Measurements from ENCODE around the gene MUS81. TPM values are rescaled to one million over a fixed set of nuclear protein-coding genes. Genes with fewer than 3 reads are reported as not detected.
"Not testable (repeated sequence)": the region's sequence is repeated elsewhere in the genome, so short reads cannot be mapped to it uniquely, and the experiment has no call there.

Gene MUS81
- total and polyA plus RNA-seq, 4 donors: 40.7 to 102 (median 61.9) TPM

GRCh38 chr11:65821107-65821506, 39.1 kb upstream of the MUS81 start:
- WGBS, 2 donors: 49 to 56% methylated on average over 8 of the region's 8 CpGs

GRCh38 chr11:65822776-65823528, 37.3 kb upstream of the MUS81 start:
- H3K27ac ChIP-seq (ENCODE audit: low read depth in 1 of 2, low read length in 2 of 2): no peak overlapping the region
- intact Hi-C loops (cut with DNase I): no loop called here
- no peaks in the 10 kb centered on the region for H3K36me3 ChIP-seq (ENCODE audit: control insufficient read depth in 1 of 2, insufficient read depth in 2 of 2, low read length in 1 of 2)
- no peaks in the 10 kb centered on the region for H3K9me3 ChIP-seq (ENCODE audit: control insufficient read depth, low read length)
- 78 to 79% methylated on average over 15 of the region's 15 CpGs for WGBS, 2 donors
- H3K4me3 ChIP-seq (ENCODE audit: low read length in 2 of 2): no peak overlapping the region
- ATAC-seq (ENCODE audit: low FRiP score): no peak
- no peaks in the 10 kb centered on the region for H3K4me1 ChIP-seq (ENCODE audit: control insufficient read depth in 1 of 2, insufficient read depth in 2 of 2, low read length in 2 of 2)
- no peak for DNase-seq
- H3K27me3 ChIP-seq (ENCODE audit: control insufficient read depth in 1 of 2, insufficient read depth in 2 of 2, low read length in 1 of 2): no peaks in the 10 kb centered on the region

More at GRCh38 chr11:65821107-65821506, 39.1 kb upstream of the MUS81 start:
- H3K9me3 ChIP-seq (ENCODE audit: control insufficient read depth, low read length): no peaks in the 10 kb centered on the region
- no peak overlapping the region for H3K4me3 ChIP-seq (ENCODE audit: low read length in 2 of 2)
- no peak for DNase-seq
- no peak overlapping the region for H3K27ac ChIP-seq (ENCODE audit: low read depth in 1 of 2, low read length in 2 of 2)
- no peaks in the 10 kb centered on the region for H3K36me3 ChIP-seq (ENCODE audit: control insufficient read depth in 1 of 2, insufficient read depth in 2 of 2, low read length in 1 of 2)
- H3K27me3 ChIP-seq (ENCODE audit: control insufficient read depth in 1 of 2, insufficient read depth in 2 of 2, low read length in 1 of 2): no peaks in the 10 kb centered on the region
- H3K4me1 ChIP-seq (ENCODE audit: control insufficient read depth in 1 of 2, insufficient read depth in 2 of 2, low read length in 2 of 2): no peaks in the 10 kb centered on the region
- ATAC-seq (ENCODE audit: low FRiP score): no peak
- intact Hi-C loops (cut with DNase I): no loop called here

- DNase-seq (no peak), ATAC-seq (ENCODE audit: low FRiP score) (no peak)
- no peaks in the 10 kb centered on the region for H3K36me3 ChIP-seq (ENCODE audit: control insufficient read depth in 1 of 2, insufficient read depth in 2 of 2, low read length in 1 of 2)
- H3K4me3 ChIP-seq (ENCODE audit: low read length in 2 of 2): no peak overlapping the region
- no peaks in the 10 kb centered on the region for H3K27me3 ChIP-seq (ENCODE audit: control insufficient read depth in 1 of 2, insufficient read depth in 2 of 2, low read length in 1 of 2)
- 88 to 90% methylated on average over 8 of the region's 8 CpGs for WGBS, 2 donors
- H3K9me3 ChIP-seq (ENCODE audit: control insufficient read depth, low read length): no peaks in the 10 kb centered on the region
- intact Hi-C loops (cut with DNase I): no loop called here
- no peak overlapping the region for H3K27ac ChIP-seq (ENCODE audit: low read depth in 1 of 2, low read length in 2 of 2)
- H3K4me1 ChIP-seq (ENCODE audit: control insufficient read depth in 1 of 2, insufficient read depth in 2 of 2, low read length in 2 of 2): no peaks in the 10 kb centered on the region
Measured at GRCh38 chr11:65826984-65827735, 33.1 kb upstream of the MUS81 start.

- no peak overlapping the region for H3K4me3 ChIP-seq (ENCODE audit: low read length in 2 of 2)
- H3K27ac ChIP-seq (ENCODE audit: low read depth in 1 of 2, low read length in 2 of 2): no peak overlapping the region
- intact Hi-C loops (cut with DNase I): no loop called here
- DNase-seq (no peak), ATAC-seq (ENCODE audit: low FRiP score) (no peak)
- H3K36me3 ChIP-seq (ENCODE audit: control insufficient read depth in 1 of 2, insufficient read depth in 2 of 2, low read length in 1 of 2): no peaks in the 10 kb centered on the region
- H3K27me3 ChIP-seq (ENCODE audit: control insufficient read depth in 1 of 2, insufficient read depth in 2 of 2, low read length in 1 of 2): no peaks in the 10 kb centered on the region
- 60 to 63% methylated on average over 4 of the region's 4 CpGs for WGBS, 2 donors
- no peaks in the 10 kb centered on the region for H3K9me3 ChIP-seq (ENCODE audit: control insufficient read depth, low read length)
- no peaks in the 10 kb centered on the region for H3K4me1 ChIP-seq (ENCODE audit: control insufficient read depth in 1 of 2, insufficient read depth in 2 of 2, low read length in 2 of 2)
Measured at GRCh38 chr11:65829459-65829858, 30.8 kb upstream of the MUS81 start.

GRCh38 chr11:65832231-65832630, 28.0 kb upstream of the MUS81 start:
- DNase-seq; H3K36me3 ChIP-seq (ENCODE audit: control insufficient read depth in 1 of 2, insufficient read depth in 2 of 2, low read length in 1 of 2); H3K27ac ChIP-seq (ENCODE audit: low read depth in 1 of 2, low read length in 2 of 2); H3K9me3 ChIP-seq (ENCODE audit: control insufficient read depth, low read length); H3K4me3 ChIP-seq (ENCODE audit: low read length in 2 of 2); ATAC-seq (ENCODE audit: low FRiP score); H3K27me3 ChIP-seq (ENCODE audit: control insufficient read depth in 1 of 2, insufficient read depth in 2 of 2, low read length in 1 of 2); intact Hi-C loops (cut with DNase I); H3K4me1 ChIP-seq (ENCODE audit: control insufficient read depth in 1 of 2, insufficient read depth in 2 of 2, low read length in 2 of 2): not testable (repeated sequence)

- Histone ChIP-seq H3K27me3 (ENCODE audit: control insufficient read depth in 1 of 2, insufficient read depth in 2 of 2, low read length in 1 of 2) (no peaks in the 10 kb centered on the region), H3K4me1 (ENCODE audit: control insufficient read depth in 1 of 2, insufficient read depth in 2 of 2, low read length in 2 of 2) (no peaks in the 10 kb centered on the region), H3K36me3 (ENCODE audit: control insufficient read depth in 1 of 2, insufficient read depth in 2 of 2, low read length in 1 of 2) (no peaks in the 10 kb centered on the region), H3K9me3 (ENCODE audit: control insufficient read depth, low read length) (no peaks in the 10 kb centered on the region), H3K4me3 (ENCODE audit: low read length in 2 of 2) (peak within 1 kb of the TSS; percentile 2 to 48), H3K27ac (ENCODE audit: low read depth in 1 of 2, low read length in 2 of 2) (no peak within 1 kb of the TSS)
- peak; percentile 100 for ATAC-seq (ENCODE audit: low FRiP score)
- 0% methylated on average over 61 to 63 of the region's 63 CpGs for WGBS, 2 donors
- peak; percentile 98 for DNase-seq
- intact Hi-C loops (cut with DNase I): no loop called here
Measured at GRCh38 chr11:65833297-65834030, 26.8 kb upstream of the MUS81 start, which contains the start of gene SNX32. Gene SNX32, plus strand, starts transcription at chr11:65833963. Its CDS starts 103 bp downstream, at chr11:65834066.

- peak; percentile 13 for ATAC-seq (ENCODE audit: low FRiP score)
- no peaks in the 10 kb centered on the region for H3K4me1 ChIP-seq (ENCODE audit: control insufficient read depth in 1 of 2, insufficient read depth in 2 of 2, low read length in 2 of 2)
- H3K9me3 ChIP-seq (ENCODE audit: control insufficient read depth, low read length): no peaks in the 10 kb centered on the region
- no peak for DNase-seq
- WGBS, 2 donors: 25 to 34% methylated on average over 6 of the region's 6 CpGs
- no peak overlapping the region for H3K4me3 ChIP-seq (ENCODE audit: low read length in 2 of 2)
- no peaks in the 10 kb centered on the region for H3K36me3 ChIP-seq (ENCODE audit: control insufficient read depth in 1 of 2, insufficient read depth in 2 of 2, low read length in 1 of 2)
- intact Hi-C loops (cut with DNase I): no loop called here
- no peak overlapping the region for H3K27ac ChIP-seq (ENCODE audit: low read depth in 1 of 2, low read length in 2 of 2)
- no peaks in the 10 kb centered on the region for H3K27me3 ChIP-seq (ENCODE audit: control insufficient read depth in 1 of 2, insufficient read depth in 2 of 2, low read length in 1 of 2)
Measured at GRCh38 chr11:65834202-65834601, 26.0 kb upstream of the MUS81 start.

- intact Hi-C loops (cut with DNase I): no loop called here
- Histone ChIP-seq H3K4me1 (ENCODE audit: control insufficient read depth in 1 of 2, insufficient read depth in 2 of 2, low read length in 2 of 2) (no peaks in the 10 kb centered on the region), H3K27me3 (ENCODE audit: control insufficient read depth in 1 of 2, insufficient read depth in 2 of 2, low read length in 1 of 2) (no peaks in the 10 kb centered on the region), H3K9me3 (ENCODE audit: control insufficient read depth, low read length) (no peaks in the 10 kb centered on the region), H3K27ac (ENCODE audit: low read depth in 1 of 2, low read length in 2 of 2) (no peak overlapping the region), H3K4me3 (ENCODE audit: low read length in 2 of 2) (no peak overlapping the region), H3K36me3 (ENCODE audit: control insufficient read depth in 1 of 2, insufficient read depth in 2 of 2, low read length in 1 of 2) (no peaks in the 10 kb centered on the region)
- ATAC-seq (ENCODE audit: low FRiP score): no peak
- 96 to 97% methylated on average over 4 of the region's 4 CpGs for WGBS, 2 donors
- no peak for DNase-seq
Measured at GRCh38 chr11:65842144-65842543, 18.1 kb upstream of the MUS81 start.
